Glomerular endothelial cell (primary cell): ENCODE results near the gene KPRP. TPM values are rescaled to one million over a fixed set of nuclear protein-coding genes. Genes with fewer than 3 reads are reported as not detected.

ENCODE experiments used
- DNase-seq: peaks from one replicate; pipeline ENCODE4 v3.0.0-alpha.2; 2011; ENCODE audit warnings: low read depth, low spot score; ENCODE audit errors: extremely low read depth
- total RNA-seq: library from RNA; depleted of rRNA; stranded (reverse); fragments of >200 nt; gene quantifications from 2 replicates; pipeline ENCODE4 v1.2.3, GENCODE V29; 2015

Gene KPRP, protein sequence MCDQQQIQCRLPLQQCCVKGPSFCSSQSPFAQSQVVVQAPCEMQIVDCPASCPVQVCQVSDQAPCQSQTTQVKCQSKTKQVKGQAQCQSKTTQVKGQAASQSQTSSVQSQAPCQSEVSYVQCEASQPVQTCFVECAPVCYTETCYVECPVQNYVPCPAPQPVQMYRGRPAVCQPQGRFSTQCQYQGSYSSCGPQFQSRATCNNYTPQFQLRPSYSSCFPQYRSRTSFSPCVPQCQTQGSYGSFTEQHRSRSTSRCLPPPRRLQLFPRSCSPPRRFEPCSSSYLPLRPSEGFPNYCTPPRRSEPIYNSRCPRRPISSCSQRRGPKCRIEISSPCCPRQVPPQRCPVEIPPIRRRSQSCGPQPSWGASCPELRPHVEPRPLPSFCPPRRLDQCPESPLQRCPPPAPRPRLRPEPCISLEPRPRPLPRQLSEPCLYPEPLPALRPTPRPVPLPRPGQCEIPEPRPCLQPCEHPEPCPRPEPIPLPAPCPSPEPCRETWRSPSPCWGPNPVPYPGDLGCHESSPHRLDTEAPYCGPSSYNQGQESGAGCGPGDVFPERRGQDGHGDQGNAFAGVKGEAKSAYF
- not detected in 2 replicates for total RNA-seq

DNA sequence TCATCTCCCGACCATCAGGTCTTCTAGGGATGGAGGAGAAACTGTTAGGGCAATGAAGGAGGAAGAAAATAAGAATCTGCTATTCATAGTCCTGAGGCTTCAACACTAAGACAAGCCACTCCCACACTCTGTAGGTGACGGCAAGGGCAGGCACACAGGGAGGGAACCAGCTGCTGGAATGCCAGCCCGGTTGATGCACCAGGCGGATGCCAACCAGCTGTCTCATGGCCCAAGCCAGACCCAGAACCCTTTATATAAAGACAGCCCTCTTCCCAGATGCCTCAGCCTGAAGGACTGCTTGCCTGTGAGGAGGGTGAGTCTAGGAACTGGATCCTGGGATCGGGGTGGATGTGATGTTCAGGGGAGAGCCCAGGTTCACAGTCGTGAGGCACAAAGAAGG, at the start of gene KPRP:
TSS of gene KPRP (plus strand) at position 279 of the 400 bp plus-strand sequence. CDS start 1,564 bp downstream, outside the sequence.
- no peak for DNase-seq

DNA sequence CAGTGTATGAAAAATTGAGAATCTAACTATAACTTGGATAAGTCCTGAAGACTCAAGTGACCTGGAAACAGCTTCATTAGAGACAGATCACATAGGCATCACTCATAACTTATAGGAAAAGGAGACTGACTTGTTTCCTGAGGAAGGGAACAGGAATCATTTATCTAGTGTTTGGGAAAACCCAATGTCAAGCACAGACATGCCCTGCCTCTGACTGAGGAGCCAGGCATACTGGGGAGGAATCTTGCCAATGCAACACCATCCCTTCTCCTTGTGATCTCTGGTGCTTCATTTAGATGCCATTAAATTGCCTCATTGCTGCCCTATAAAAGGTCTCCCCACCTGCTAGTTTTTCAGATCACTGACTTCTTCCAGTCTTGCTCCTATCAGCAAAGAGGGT, 39.6 kb upstream of the KPRP start:
- DNase-seq: no peak

DNA sequence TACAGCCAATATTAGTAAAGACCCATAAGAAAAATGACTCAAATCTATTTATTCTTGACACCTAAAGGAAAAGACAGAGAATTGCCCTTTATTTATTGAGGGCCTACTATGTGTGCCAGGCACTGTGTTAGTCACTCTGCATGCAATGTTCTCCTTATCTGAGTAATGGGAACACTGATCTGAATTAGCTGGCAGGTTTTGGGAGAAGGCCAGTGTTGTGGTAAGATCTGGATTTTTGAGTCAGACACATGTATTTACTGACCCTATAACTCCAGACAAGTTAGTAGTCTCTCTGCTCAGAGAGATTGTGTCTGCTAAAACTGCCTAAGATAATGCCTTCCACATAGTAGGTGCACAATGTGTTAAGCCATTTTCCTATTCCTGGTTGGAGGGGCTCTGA, 32.6 kb upstream of the KPRP start:
- DNase-seq: no peak

DNA sequence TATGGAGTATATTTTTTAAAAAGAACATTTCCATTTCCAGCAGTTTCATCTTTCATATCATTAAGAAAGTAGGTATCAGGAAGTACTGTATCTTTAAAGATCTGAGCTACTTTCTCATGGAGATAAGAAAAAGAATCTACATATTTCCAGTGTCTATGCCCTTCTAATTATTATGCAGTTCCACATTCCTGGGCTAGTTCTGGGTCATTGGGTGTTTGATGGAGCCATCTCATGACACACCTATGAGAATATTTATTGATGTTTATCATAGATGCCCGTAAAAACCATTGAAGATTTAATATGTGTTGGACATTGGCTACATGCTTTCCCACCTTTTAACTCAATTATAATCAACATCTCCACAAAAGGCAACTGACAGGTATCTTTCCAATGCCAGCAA, 28.8 kb upstream of the KPRP start:
- no peak for DNase-seq

DNA sequence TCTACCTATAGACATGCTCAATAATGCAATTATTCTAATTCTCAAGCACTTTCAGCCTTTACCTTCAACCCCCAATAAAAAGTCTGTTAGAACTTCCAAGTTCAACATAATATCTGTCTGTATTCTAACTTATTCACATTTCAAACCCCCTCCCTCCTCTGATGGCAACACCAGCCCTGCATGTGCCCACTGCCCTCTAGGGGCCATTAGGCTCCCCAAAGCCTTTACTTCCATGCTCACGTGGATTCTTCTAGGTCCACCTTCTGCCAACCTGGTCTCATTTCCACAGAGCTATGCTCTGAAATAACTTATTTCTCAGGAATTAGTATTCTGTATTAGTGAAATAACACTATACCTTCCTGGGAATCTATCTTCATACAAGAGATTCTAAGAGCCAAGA, 22.2 kb upstream of the KPRP start:
- DNase-seq: no peak

DNA sequence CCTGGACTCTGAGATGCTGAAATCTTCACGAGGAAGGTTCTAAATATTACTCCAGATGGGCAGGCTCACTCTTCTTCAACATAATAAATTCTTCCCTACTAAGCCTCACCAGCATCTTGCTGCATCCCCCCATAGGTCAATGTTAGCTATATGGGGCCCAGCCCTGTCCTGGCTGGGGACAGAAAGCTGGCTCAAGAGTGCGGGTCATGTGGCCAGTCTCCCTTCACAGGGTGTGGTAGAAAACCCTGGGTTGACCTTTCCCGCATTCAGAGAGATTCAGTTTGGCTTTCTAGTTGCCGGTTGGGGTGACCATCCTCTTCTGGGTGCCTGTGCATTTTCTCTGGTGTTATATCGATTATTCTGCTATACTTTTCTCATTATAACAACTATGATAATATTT, 19.8 kb upstream of the KPRP start:
- no peak for DNase-seq

DNA sequence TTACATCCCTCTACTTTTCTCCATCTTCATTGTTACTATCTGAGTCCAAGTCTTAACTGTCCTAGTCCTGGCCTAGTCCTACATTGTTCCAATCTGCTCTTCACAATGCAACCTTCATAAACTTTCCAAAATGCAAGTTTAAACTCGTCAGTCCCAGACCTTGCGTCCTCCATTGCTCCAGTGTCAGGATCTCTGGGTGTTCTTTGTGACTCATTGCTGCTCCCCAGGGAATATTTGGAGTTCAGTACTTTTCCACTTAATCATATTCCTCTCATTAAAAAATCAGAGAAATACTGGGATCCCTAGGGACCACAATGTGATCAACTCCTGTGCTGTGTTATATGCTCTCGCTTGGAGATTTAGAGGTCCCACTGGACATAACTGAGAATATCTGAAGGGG, 18.0 kb upstream of the KPRP start:
- DNase-seq: no peak

DNA sequence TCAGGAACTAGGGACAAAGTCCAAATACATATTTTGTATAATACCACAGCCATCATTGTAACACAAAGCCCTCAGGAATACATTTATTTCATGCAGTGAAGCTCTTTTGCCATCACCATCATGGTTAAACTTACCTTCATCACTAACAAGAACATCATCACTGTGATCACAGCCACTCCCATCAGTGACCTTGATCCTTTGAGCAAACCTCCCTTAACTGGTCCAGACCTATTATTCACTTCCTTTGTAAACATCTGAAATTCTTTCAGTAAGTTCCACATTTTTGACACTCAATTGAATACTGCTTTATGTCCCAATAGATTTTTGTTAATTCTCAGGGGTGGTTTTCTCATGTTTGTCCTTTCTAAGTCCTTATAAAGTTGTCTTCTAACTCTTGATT, 16.2 kb upstream of the KPRP start:
- no peak for DNase-seq

DNA sequence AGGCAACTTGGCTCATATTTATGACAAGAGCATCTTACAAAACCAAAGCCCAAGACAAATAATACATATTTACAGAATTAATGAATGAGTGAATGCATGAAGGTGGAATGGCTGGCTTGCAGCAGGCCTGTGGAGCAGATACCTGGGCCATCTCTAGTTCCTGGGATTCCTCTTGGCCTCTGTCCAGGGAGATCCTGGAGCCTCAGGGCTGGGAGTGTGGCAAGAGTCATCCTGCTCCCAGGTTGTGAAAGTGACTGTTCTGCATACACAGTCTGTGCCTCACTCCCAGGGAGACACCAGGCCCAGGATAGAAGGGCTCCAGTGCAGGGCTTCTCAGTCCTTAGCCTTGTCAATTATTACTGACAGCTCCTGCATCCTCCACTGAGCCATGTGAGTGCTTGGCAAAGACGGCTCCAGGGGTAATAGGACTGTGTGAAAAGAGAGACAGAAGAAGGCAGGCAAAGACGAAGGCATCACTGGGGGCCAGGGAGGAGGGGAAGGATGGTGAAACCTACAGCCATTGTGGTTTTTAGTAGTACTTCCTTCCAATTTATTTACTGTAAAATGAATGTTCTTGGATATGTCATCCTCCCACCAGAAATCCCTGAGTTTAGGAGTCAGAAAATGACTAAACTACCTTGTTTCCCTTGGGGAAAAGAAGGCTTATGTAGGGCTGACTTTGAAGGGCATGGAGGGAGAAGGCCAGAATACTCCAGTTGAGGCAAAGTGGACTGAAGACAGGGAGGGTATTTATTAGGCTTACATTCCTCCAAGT, 14.3 kb upstream of the KPRP start:
- DNase-seq: no peak

DNA sequence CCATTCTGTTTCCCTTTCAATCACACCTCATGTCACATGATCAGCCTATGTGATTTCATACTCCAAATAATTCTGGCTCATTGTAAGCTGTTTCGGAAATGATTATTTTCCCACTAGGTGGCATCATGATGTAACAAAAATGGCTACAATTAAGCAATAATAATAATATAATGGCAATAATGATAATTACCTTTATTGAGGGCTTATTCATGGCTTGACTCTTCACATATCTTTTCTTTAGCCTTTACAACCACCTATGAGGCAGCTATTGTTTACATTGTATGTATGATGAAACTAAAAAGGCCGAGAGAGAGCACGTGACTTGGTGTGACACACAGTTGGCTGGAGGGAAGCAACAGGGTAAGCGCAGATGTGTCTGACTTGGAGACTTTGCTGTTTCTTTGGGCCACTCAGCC, 12.5 kb upstream of the KPRP start:
- DNase-seq: no peak

DNA sequence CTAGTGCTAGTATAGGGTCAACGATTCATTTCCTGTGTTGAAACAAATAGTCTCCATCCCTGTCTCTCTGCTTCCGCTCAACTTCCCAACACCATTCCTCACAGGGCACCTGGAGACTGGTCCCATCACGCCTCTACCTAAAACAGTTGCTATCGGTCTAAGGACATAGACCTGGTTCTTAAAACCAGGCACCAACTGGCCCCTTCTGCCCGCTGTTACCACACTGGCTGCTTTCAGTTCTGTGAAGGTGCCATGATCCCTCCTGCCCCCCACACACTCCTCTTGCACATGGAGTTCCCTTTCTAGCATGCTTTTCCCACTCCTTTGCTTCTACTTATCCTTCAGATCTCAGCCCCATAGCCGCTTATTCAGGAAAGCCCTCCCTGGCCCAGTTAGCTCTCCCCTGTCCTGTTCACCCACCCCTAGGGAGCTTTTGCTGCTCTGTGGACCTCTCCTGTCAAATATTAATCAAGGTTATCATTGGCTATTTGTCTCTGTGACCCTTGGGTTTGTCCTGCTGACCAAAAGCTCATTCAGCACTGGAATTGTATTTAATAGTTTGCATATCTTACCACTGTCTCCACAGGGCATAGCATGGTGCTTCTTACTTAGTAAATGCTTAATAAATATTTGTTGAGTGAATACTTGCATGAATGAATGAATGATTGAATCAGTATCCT, 11.9 kb upstream of the KPRP start:
- DNase-seq: no peak

DNA sequence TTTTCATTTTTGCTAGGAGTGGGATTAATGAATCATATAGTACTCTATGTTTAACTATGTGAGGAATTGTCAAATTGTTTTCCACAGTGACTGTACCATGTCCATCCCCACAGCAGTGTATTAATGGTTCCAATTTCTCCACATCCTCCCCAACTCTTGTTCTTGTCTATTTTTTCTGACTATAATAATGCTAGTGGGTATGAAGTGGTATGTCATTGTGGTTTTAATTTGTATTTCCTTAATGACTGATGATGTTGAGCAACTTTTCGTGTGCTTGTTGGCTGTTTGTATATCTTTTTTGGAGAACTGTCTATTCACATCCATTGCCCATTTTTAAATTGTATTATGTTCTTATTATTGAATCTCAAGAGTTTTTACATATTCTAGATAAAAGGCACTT, 10.0 kb upstream of the KPRP start:
- DNase-seq: no peak

DNA sequence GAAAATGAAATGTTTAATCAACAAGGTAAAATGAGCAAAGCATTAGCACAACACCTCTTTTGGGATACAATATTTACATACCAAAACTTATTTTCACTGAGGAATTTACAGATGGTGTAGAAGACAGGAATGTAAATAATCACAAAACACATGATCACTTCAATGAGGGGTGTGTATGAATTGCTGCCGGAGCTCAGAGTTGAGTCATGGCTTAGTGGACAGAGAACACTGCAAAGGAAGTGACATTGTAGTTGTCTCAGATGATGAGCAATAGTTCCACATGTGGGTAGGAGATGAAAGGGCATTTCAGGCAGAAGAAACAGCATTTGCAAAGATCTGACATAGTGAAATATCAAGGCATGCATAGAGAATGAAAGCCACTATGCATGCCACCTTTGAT, 5.6 kb upstream of the KPRP start:
- no peak for DNase-seq

DNA sequence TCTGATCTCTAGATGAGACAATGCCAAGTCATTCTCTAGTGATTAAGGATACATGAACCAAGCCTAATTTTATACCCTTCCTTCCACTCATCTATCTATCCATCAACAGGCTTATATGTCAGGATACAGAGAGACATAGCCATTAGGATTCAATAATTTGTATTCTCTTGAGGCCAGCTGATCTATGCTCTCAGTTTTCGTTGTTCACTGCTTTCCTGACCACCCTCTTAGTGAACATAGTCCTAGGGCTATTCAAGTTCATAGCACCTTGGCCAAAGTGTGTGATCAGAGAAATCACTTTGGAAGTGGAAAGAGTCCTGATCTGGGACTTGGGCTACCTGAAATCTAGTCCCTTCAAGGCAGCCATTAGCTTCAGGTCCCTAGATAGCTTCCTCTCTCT, 4.2 kb upstream of the KPRP start:
- DNase-seq: no peak

DNA sequence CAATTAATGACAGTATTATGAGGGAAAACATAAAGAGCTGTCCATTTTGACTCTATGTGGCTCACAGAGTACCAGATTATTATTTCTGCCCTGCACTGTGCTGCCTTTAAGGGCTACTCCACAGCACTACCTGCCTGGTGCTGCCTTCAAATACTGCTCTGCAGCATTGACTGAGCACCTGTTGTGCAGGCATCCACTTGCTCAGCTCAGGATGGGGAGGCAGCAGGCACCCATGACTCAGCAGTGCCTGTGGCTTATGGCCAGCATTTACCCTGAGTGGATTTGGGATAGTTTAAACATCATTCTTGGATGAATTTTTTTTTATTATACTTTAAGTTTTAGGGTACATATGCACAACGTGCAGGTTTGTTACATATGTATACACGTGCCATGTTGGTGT, 953 bp upstream of the KPRP start:
- no peak for DNase-seq

DNA sequence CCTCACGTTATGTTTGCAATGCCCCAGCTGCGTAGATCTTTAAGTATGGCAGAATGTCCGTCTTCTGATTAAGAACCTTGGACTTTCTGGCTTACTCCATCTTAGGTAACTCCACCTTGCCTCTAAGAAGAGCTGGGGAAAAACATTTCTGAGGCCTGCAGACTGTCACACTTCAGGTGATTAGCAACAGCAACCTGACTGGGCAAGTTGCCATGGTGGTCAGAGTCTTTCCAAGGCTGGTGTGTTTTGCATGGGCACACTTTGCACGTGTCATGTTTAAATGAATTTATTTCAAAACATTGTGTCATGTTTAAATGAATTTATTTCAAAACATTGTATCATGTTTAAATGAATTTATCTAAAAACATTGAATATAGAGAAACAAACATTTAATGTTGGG, 811 bp downstream of the KPRP start:
- DNase-seq: no peak

DNA sequence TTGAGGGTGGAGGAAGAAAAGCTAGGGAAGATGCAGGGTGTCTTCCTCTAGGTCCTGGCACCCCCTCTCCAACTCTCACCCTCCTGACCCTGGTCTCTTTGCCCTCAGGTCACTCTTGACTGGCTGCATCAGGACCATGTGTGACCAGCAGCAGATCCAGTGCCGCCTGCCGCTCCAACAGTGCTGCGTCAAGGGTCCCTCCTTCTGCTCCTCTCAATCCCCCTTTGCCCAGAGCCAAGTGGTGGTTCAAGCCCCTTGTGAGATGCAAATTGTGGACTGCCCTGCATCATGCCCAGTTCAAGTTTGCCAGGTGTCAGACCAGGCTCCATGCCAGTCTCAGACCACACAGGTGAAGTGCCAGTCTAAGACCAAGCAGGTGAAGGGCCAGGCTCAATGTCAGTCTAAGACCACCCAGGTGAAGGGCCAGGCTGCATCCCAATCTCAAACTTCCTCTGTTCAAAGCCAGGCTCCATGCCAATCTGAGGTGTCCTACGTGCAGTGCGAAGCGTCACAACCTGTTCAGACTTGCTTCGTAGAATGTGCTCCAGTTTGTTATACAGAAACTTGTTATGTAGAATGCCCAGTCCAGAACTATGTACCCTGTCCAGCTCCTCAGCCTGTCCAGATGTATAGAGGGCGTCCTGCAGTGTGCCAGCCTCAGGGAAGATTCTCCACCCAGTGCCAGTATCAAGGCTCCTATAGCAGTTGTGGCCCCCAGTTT, 1.8 kb downstream of the KPRP start:
- no peak for DNase-seq

DNA sequence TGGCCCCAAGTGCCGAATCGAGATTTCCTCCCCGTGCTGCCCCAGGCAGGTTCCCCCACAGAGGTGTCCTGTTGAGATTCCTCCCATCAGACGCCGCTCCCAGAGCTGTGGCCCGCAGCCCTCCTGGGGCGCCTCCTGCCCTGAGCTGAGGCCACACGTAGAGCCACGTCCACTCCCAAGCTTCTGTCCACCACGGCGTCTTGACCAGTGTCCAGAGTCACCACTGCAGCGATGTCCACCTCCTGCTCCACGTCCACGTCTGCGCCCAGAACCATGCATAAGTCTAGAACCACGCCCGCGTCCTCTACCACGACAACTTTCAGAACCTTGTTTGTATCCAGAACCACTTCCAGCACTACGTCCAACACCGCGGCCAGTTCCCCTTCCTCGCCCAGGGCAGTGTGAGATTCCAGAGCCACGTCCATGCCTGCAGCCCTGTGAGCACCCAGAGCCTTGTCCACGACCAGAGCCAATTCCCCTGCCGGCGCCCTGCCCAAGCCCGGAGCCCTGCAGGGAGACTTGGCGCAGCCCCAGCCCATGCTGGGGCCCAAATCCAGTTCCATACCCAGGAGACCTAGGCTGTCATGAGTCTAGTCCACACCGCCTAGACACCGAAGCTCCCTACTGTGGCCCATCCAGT, 2.8 kb downstream of the KPRP start:
- no peak for DNase-seq

DNA sequence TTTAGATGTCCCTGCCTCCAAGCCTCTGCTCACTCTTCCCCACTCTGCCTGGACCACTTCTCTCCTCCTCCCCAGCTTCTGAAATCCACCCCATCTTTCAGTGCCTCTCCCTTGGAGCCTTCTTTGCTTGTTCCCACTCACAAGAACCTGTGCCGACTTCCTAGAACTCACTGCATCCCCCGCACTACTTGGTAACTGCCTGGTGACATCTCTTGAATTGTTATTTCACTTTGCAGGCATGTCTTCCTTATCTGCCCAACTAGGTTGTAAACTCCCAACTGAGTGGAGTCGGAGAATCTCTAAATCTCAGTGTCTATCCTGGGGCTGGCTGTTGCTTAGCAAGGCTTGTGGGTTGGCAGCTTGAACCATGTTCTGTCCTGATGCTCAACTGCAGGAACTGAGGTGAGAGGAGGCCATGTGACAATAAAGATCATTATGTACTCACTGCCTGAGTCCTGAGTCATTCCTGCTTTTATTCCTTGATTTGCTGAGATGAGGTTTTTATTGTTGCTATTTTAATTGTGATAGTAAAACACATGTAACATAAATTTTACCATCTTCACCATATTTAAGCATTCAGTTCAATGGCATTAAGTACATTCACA, 3.9 kb downstream of the KPRP start:
- DNase-seq: no peak
